ENCODE results near the gene TSPAN18.

Gene TSPAN18

GRCh38 chr11:44726283-44727113, at the start of gene TSPAN18:
Gene TSPAN18 (plus strand): TSS chr11:44726962. CDS start chr11:44906417, 179,455 bp downstream.
- in situ Hi-C loops (cut with MboI; ENCODE audit: low sequenced_read_pairs), result loop anchor here (10.0 kb wide), 1 partner anchor 168 kb away; no protein-coding TSS in a partner anchor

- in situ Hi-C loops (cut with MboI; ENCODE audit: low sequenced_read_pairs), result no loop called here
These were observed 45.7 kb upstream of the TSPAN18 start for GRCh38 chr11:44680982-44681597.

- in situ Hi-C loops (cut with MboI; ENCODE audit: low sequenced_read_pairs), result no loop called here
These were observed 45.1 kb upstream of the TSPAN18 start for GRCh38 chr11:44681698-44682097.

GRCh38 chr11:44684859-44685281, 41.9 kb upstream of the TSPAN18 start:
- in situ Hi-C loops (cut with MboI; ENCODE audit: low sequenced_read_pairs), result no loop called here

- in situ Hi-C loops (cut with MboI; ENCODE audit: low sequenced_read_pairs), result no loop called here
These were observed 39.4 kb upstream of the TSPAN18 start for GRCh38 chr11:44687388-44687787.

GRCh38 chr11:44689265-44689664, 37.5 kb upstream of the TSPAN18 start:
- in situ Hi-C loops (cut with MboI; ENCODE audit: low sequenced_read_pairs), result no loop called here

GRCh38 chr11:44690651-44691050, 36.1 kb upstream of the TSPAN18 start:
- in situ Hi-C loops (cut with MboI; ENCODE audit: low sequenced_read_pairs), result no loop called here

- in situ Hi-C loops (cut with MboI; ENCODE audit: low sequenced_read_pairs), result no loop called here
These were observed 34.3 kb upstream of the TSPAN18 start for GRCh38 chr11:44692460-44692859.

GRCh38 chr11:44693654-44694119, 33.1 kb upstream of the TSPAN18 start:
- in situ Hi-C loops (cut with MboI; ENCODE audit: low sequenced_read_pairs), result no loop called here

GRCh38 chr11:44694443-44694842, 32.3 kb upstream of the TSPAN18 start:
- in situ Hi-C loops (cut with MboI; ENCODE audit: low sequenced_read_pairs), result no loop called here

GRCh38 chr11:44695169-44695833, 31.5 kb upstream of the TSPAN18 start:
- in situ Hi-C loops (cut with MboI; ENCODE audit: low sequenced_read_pairs), result no loop called here

GRCh38 chr11:44698252-44698912, 28.4 kb upstream of the TSPAN18 start:
- in situ Hi-C loops (cut with MboI; ENCODE audit: low sequenced_read_pairs), result no loop called here

GRCh38 chr11:44699497-44700408, 27.0 kb upstream of the TSPAN18 start:
- in situ Hi-C loops (cut with MboI; ENCODE audit: low sequenced_read_pairs), result no loop called here

- in situ Hi-C loops (cut with MboI; ENCODE audit: low sequenced_read_pairs), result no loop called here
These were observed 25.5 kb upstream of the TSPAN18 start for GRCh38 chr11:44701276-44701675.

GRCh38 chr11:44702889-44703288, 23.9 kb upstream of the TSPAN18 start:
- in situ Hi-C loops (cut with MboI; ENCODE audit: low sequenced_read_pairs), result no loop called here

GRCh38 chr11:44707094-44707493, 19.7 kb upstream of the TSPAN18 start:
- in situ Hi-C loops (cut with MboI; ENCODE audit: low sequenced_read_pairs), result no loop called here

- in situ Hi-C loops (cut with MboI; ENCODE audit: low sequenced_read_pairs), result no loop called here
These were observed 18.8 kb upstream of the TSPAN18 start for GRCh38 chr11:44708009-44708408.

GRCh38 chr11:44708523-44709280, 18.1 kb upstream of the TSPAN18 start:
- in situ Hi-C loops (cut with MboI; ENCODE audit: low sequenced_read_pairs), result no loop called here

GRCh38 chr11:44709281-44709562, 17.5 kb upstream of the TSPAN18 start:
- in situ Hi-C loops (cut with MboI; ENCODE audit: low sequenced_read_pairs), result no loop called here

- in situ Hi-C loops (cut with MboI; ENCODE audit: low sequenced_read_pairs), result no loop called here
These were observed 16.8 kb upstream of the TSPAN18 start for GRCh38 chr11:44709966-44710365.
